ENCODE data around the gene ATP2A3. TPM values are rescaled to one million over a fixed set of nuclear protein-coding genes. Genes with fewer than 3 reads are reported as not detected.
A peak's percentile ranks its signal among the peaks of the same experiment; 100 is the strongest.

The ATP2A3 gene
- total and polyA plus RNA-seq, 7 donors: 3.6 to 158 (median 12.7) TPM

DNA sequence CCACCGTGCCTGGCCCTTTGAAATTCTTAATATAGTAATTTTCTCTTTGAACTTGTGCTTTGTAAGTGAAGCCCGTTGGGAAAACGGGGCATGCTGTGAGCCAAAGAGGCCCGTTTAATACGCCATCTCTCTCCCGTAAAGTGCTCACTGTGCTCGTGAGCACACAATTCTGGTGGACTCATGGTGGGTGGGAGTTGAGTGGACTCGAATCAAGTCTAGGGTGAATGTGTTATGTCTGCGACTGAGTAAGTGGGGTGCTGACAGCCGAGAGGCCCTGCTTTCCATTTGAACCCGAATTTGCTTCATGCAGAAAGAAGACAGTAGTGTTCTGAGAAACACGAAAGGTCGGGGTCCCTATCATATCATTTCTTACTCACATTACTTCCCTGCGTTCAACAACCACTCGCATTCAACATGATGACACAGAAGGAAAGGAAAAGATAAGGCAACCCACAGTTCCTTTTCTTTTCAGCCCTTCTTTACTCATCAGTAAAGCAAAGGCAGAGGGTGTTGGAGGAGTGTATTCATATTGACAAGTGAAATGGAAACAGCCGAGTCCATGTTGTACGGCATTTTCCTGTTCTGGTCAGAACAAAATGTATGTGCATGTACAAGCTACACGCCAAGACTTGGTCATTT is 4.8 kb upstream of the ATP2A3 start:
- Histone ChIP-seq H3K27ac (no peak overlapping the region), H3K27me3 (peaks cover 8 to 27% (median 13%) of the 10 kb centered on the region in 3 donors), H3K36me3 (no peaks in the 10 kb centered on the region), H3K9me3 (no peaks in the 10 kb centered on the region), H3K4me3 (no peak overlapping the region), H3K4me1 (peaks cover 0 to 16% (median 12%) of the 10 kb centered on the region in 4 donors)
- WGBS, 2 donors: 88 to 92% methylated on average over 18 of the region's 18 CpGs
- TF ChIP-seq POLR2A (IDR thresholded peaks at IDR 0.05) (no peak), POLR2AphosphoS5 (IDR thresholded peaks at IDR 0.05) (no peak)
- intact Hi-C loops (cut with DNase I): no loop called here
- no peak for DNase-seq

DNA sequence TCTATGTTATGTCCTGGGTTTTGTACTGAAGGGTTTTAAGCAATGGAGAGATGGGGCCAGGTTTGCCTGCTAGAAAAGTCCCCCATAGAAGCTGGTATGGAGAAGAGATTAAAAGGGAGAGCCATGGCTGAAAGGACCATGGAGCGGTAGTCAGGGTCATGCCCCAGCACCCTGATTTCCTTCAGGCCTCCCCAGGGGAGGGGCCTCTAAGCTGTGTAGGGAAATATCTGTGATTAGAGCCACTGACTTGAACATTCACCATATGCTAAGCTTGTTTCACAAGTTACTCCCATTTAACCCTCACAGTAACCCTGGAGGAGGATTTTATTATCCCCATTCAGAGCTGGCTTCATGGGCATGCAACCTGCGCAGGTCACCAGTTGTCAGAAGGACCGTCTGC is 3.8 kb upstream of the ATP2A3 start:
- Histone ChIP-seq H3K4me1 (peaks cover 0 to 26% (median 16%) of the 10 kb centered on the region in 4 donors), H3K27me3 (peaks cover 18 to 36% (median 23%) of the 10 kb centered on the region in 3 donors), H3K4me3 (no peak overlapping the region), H3K36me3 (no peaks in the 10 kb centered on the region), H3K27ac (no peak overlapping the region), H3K9me3 (no peaks in the 10 kb centered on the region)
- intact Hi-C loops (cut with DNase I): no loop called here
- no peak for TF ChIP-seq EP300 (IDR thresholded peaks at IDR 0.05)
- no peak for TF ChIP-seq POLR2A (IDR thresholded peaks at IDR 0.05)
- TF ChIP-seq, protein P1, sequence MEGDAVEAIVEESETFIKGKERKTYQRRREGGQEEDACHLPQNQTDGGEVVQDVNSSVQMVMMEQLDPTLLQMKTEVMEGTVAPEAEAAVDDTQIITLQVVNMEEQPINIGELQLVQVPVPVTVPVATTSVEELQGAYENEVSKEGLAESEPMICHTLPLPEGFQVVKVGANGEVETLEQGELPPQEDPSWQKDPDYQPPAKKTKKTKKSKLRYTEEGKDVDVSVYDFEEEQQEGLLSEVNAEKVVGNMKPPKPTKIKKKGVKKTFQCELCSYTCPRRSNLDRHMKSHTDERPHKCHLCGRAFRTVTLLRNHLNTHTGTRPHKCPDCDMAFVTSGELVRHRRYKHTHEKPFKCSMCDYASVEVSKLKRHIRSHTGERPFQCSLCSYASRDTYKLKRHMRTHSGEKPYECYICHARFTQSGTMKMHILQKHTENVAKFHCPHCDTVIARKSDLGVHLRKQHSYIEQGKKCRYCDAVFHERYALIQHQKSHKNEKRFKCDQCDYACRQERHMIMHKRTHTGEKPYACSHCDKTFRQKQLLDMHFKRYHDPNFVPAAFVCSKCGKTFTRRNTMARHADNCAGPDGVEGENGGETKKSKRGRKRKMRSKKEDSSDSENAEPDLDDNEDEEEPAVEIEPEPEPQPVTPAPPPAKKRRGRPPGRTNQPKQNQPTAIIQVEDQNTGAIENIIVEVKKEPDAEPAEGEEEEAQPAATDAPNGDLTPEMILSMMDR (IDR thresholded peaks at IDR 0.05): no peak
- no peak for TF ChIP-seq POLR2AphosphoS5 (IDR thresholded peaks at IDR 0.05)
- WGBS, 2 donors: 89% methylated on average over 3 of the region's 3 CpGs
- no peak for DNase-seq

DNA sequence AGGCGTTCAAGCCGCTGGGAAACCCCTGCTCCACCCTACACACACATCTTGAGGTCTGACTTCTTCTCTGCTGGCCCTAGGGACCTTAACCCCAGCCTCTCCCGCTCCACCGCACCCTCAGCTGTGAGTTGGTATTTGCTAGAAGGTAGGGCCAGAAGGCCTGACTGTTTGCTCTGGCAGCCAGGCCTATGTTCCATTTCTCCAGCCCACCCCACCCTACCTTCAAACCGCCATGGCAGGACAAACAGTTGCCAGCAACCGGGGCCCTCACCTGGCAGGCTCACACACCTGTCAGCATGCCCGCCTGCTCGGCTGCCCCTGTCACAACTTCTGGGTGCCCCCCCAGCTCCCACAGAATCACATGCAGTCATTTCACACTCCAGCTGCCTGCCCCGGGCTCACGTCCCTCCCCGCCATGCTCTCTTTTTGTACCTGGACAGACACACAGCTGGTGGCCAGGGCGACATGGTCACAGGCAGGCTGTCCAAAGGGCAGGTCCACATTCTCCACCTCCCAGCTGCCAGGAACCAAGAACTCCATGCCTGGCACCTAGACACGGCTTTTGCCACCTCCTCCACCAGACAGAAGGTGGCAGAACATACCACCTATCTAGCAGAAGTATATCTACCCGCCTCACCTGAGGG is 2.6 kb upstream of the ATP2A3 start:
- intact Hi-C loops (cut with DNase I): no loop called here
- no peaks in the 10 kb centered on the region for H3K36me3 ChIP-seq
- peaks cover 21 to 48% (median 32%) of the 10 kb centered on the region in 3 donors for H3K27me3 ChIP-seq
- H3K4me3 ChIP-seq: no peak overlapping the region
- DNase-seq: no peak
- TF ChIP-seq, protein P1 (IDR thresholded peaks at IDR 0.05): peak in 1 of 4 experiments; percentile 13
- TF ChIP-seq POLR2A (IDR thresholded peaks at IDR 0.05) (no peak), POLR2AphosphoS5 (IDR thresholded peaks at IDR 0.05) (no peak), EP300 (IDR thresholded peaks at IDR 0.05) (no peak)
- 15 to 49% methylated on average over 14 of the region's 14 CpGs for WGBS, 2 donors
- no peak overlapping the region for H3K27ac ChIP-seq
- H3K9me3 ChIP-seq: no peaks in the 10 kb centered on the region
- peaks cover 0 to 30% (median 17%) of the 10 kb centered on the region in 4 donors for H3K4me1 ChIP-seq

DNA sequence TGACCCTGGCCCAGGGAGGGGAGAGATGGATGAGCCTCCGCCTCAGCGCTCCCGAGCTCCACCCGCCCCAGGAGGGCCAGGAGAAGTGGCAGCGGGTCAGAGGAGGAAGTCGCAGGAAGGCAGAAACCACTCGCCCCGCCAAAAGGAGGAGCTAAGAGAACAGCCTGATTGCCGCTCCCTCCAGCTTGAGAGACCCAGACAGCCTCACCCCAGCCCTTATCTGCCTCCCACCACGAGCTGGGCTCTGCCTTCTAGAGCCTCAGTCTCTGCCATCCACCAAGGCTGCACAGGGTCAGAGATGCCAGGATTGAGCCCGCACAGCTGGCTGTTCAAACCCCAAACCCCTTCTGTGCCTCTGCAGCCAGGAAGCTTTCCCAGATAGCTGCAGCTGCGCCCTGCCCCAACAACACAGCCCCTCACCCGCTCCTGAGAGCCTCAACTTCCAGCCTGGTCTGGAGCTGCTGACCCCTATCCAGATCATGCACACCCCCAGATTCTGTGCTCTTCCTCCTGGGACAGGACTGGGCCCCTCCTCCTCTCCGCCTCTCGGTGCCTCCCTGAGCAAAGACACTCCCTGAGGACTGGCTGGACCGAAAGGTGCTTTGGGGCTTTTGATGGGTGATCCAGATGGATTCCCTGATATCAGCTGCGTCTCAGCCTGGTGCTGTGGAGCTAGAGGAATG is 1.0 kb upstream of the ATP2A3 start:
- Histone ChIP-seq H3K4me3 (peak overlapping the region in 3 of 4 donors; percentile 33 to 55 (median 44)), H3K36me3 (no peaks in the 10 kb centered on the region), H3K27me3 (peaks cover 21 to 58% (median 40%) of the 10 kb centered on the region in 3 donors), H3K9me3 (no peaks in the 10 kb centered on the region), H3K4me1 (peaks cover 0 to 30% (median 17%) of the 10 kb centered on the region in 4 donors), H3K27ac (peak overlapping the region; percentile 44 to 67 (median 50))
- DNase-seq: no peak
- peak in 2 of 4 donors; percentile 38 to 61 for TF ChIP-seq POLR2AphosphoS5 (IDR thresholded peaks at IDR 0.05)
- TF ChIP-seq, protein P1 (IDR thresholded peaks at IDR 0.05): no peak
- TF ChIP-seq POLR2A (IDR thresholded peaks at IDR 0.05): peak in 1 of 2 donors; percentile 53
- intact Hi-C loops (cut with DNase I): no loop called here
- 3 to 15% methylated on average over 17 of the region's 17 CpGs for WGBS, 2 donors
